ENCODE data around the gene C9orf153. TPM values are rescaled to one million over a fixed set of nuclear protein-coding genes. Genes with fewer than 3 reads are reported as not detected.

Gene C9orf153
- total and polyA plus RNA-seq, 2 of the 8 experiments (the other 6 are each of a cell fraction or from before 2014, with no cell fraction given) = not detected

- Histone ChIP-seq H3K79me2 (ENCODE audit: control insufficient read depth in 1 of 2, insufficient read depth in 2 of 2, low read length in 2 of 2) (no peaks in the 10 kb centered on the region), H3K4ac (replicated peaks; ENCODE audit: insufficient read length, low read depth, low read length) (no peak overlapping the region), H3K4me2 (ENCODE audit: insufficient read depth in 1 of 2, low read depth in 2 of 2, low read length in 2 of 2) (no peak overlapping the region), H3K18ac (ENCODE audit: extremely low read depth, low read length) (no peak overlapping the region), H4K20me1 (replicated peaks in 1 of 2; ENCODE audit: control insufficient read depth in 1 of 2, insufficient read depth in 2 of 2, low read length in 2 of 2) (no peaks in the 10 kb centered on the region), H3K23ac (ENCODE audit: insufficient read length) (no peak overlapping the region), H2AFZ (ENCODE audit: low read length) (peak overlapping the region; percentile 74; the same call in 1 of the 2 replicates), H2BK12ac (ENCODE audit: low read depth, low read length) (no peak overlapping the region), H2AK5ac (ENCODE audit: low read depth, low read length) (no peak overlapping the region), H3K9me3 (ENCODE audit: insufficient read depth in 2 of 2, low read depth in 1 of 2, low read length in 1 of 2) (no peaks in the 10 kb centered on the region), H2BK120ac (replicated peaks; ENCODE audit: low read depth, low read length) (no peak overlapping the region), H2BK20ac (ENCODE audit: low read length) (no peak overlapping the region), H4K5ac (ENCODE audit: insufficient read length, low read depth, low read length) (no peak overlapping the region), H3K56ac (replicated peaks; ENCODE audit: insufficient read length, low read depth, low read length) (no peak overlapping the region), H3K4me1 (replicated peaks in 1 of 4; ENCODE audit: control insufficient read depth in 3 of 4, insufficient read depth in 4 of 4, low read length in 3 of 4) (no peaks in the 10 kb centered on the region; a peak in 2 of 7 replicates), H3K9ac (replicated peaks in 1 of 4; ENCODE audit: extremely low read depth in 1 of 4, low read depth in 3 of 4, low read length in 3 of 4) (no peak overlapping the region), H4K8ac (ENCODE audit: extremely low read depth, insufficient read depth, low read length) (no peak overlapping the region), H3K27ac (ENCODE audit: low read depth, low read length) (no peak overlapping the region), H2BK5ac (ENCODE audit: low read depth, low read length) (no peak overlapping the region), H3K36me3 (ENCODE audit: control insufficient read depth in 2 of 4, insufficient read depth in 4 of 4, low read length in 3 of 4) (no peaks in the 10 kb centered on the region), H3K4me3 (ENCODE audit: extremely low read depth in 1 of 4, insufficient read depth in 2 of 4, low read depth in 3 of 4, low read length in 4 of 4) (no peak overlapping the region), H3K23me2 (ENCODE audit: low read depth, low read length) (no peaks in the 10 kb centered on the region; the same call in 1 of the 2 replicates), H3K79me1 (ENCODE audit: low read depth, low read length) (no peaks in the 10 kb centered on the region), H2BK15ac (ENCODE audit: low read length) (no peak overlapping the region), H3K14ac (ENCODE audit: insufficient read length) (no peak overlapping the region), H4K91ac (replicated peaks; ENCODE audit: insufficient read length, low read length) (no peak overlapping the region), H3K27me3 (replicated peaks in 1 of 4; ENCODE audit: control insufficient read depth in 3 of 4, extremely low read depth in 1 of 4, insufficient read depth in 3 of 4, low read length in 3 of 4) (no peaks in the 10 kb centered on the region)
- ChIA-PET POLR2A (ENCODE audit: partially characterized antibody) (interaction anchor here (0.6 to 1.2 kb wide), 2 partner anchors 15 to 170 kb away, joined by 3 read pairs; no protein-coding TSS in a partner anchor), CTCF (ENCODE audit: partially characterized antibody) (interaction anchor here (0.9 to 3.6 kb wide), 7 partner anchors 11 to 229 kb away, joined by 3 to 16 read pairs (median 5); partner anchors contain the start of gene C9orf153)
- FAIRE-seq (peak; percentile 36), DNase-seq (ENCODE audit: low read depth in 1 of 2, low spot score in 2 of 2) (no peak)
- 82% methylated on average over 6 of the region's 6 CpGs; no CpG with 5 or more reads in 1 of the 2 experiments for WGBS, 2 experiments (ENCODE audit: extremely low coverage in 1 of 2, insufficient coverage in 1 of 2, insufficient read length in 1 of 2, insufficient replicate concordance in 2 of 2, low coverage in 1 of 2, low lambda C conversion rate in 2 of 2, missing lambda C conversion rate in 1 of 2)
- TF ChIP-seq, protein P1, sequence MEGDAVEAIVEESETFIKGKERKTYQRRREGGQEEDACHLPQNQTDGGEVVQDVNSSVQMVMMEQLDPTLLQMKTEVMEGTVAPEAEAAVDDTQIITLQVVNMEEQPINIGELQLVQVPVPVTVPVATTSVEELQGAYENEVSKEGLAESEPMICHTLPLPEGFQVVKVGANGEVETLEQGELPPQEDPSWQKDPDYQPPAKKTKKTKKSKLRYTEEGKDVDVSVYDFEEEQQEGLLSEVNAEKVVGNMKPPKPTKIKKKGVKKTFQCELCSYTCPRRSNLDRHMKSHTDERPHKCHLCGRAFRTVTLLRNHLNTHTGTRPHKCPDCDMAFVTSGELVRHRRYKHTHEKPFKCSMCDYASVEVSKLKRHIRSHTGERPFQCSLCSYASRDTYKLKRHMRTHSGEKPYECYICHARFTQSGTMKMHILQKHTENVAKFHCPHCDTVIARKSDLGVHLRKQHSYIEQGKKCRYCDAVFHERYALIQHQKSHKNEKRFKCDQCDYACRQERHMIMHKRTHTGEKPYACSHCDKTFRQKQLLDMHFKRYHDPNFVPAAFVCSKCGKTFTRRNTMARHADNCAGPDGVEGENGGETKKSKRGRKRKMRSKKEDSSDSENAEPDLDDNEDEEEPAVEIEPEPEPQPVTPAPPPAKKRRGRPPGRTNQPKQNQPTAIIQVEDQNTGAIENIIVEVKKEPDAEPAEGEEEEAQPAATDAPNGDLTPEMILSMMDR (IDR thresholded peaks at IDR 0.05; ENCODE audit: control extremely low read depth in 1 of 3, insufficient read depth in 1 of 3, low read depth in 1 of 3, low read length in 3 of 3) = peak; percentile 27 to 46 (median 44)
- no peak for TF ChIP-seq SIX5 (IDR thresholded peaks at IDR 0.05; ENCODE audit: low read depth, low read length)
- no peak for TF ChIP-seq YY1 (IDR thresholded peaks at IDR 0.05; ENCODE audit: low read depth, low read length)
- peak; percentile 62 to 75 for TF ChIP-seq RAD21 (IDR thresholded peaks at IDR 0.05 in 1 of 2, conservative IDR thresholded peaks at IDR 0.05 in 1 of 2; ENCODE audit: low read depth in 2 of 2, low read length in 2 of 2)
These were observed 12.7 kb downstream of the C9orf153 start for GRCh38 chr9:86246752-86247161.

Measured in H1 (cell line).